ENCODE measurements around the gene MMS19.

DNA sequence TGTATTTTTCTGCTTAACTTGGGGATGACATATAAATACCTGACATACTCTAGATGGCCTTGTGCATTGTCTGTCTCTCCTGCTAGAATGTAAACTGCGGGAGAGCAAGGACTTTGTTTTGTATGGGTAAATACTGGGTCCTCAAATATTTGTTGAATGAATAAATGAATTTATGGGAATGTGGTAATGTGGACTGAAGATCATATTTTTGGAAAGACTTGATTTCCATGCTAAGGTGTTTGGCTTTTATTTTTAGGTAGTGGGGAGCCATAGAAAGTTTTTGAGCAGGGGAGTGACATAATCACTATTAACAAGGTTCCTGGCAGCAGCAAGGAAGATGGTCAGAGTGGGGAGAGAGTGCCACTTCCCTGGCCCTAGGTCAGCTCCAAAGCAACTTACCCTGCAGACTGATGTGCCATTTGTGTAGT, 27.5 kb upstream of the MMS19 start:
- TF ChIP-seq CTCF (IDR thresholded peaks at IDR 0.05), result no peak
- no peak for TF ChIP-seq POLR2A (IDR thresholded peaks at IDR 0.05)
